Heart left ventricle (tissue), 16 donors: Measurements from ENCODE around the gene ZNF285. TPM values are rescaled to one million over a fixed set of nuclear protein-coding genes. Genes with fewer than 3 reads are reported as not detected.
"Not testable (repeated sequence)": the region's sequence is repeated elsewhere in the genome, so short reads cannot be mapped to it uniquely, and the experiment has no call there.

Source experiments
- ATAC-seq, 4 donors: fragments of 200-7000 bp; cut with Tn5 transposase; one replicate each; pipeline ENCODE4 v1.9.1; 2020 to 2022; ENCODE audit warnings: moderate library complexity in 4 of 4, mild to moderate bottlenecking in 3 of 4, moderate number of reproducible peaks in 1 of 4
- DNase-seq, 5 donors: peaks; one replicate each; pipeline ENCODE4 v3.0.0-alpha.2; 2020
- H3K27ac ChIP-seq, 12 donors: fragments of 200-600 bp; sonication (generic) in 4 of 12; one replicate each; pipeline versions ENCODE4 v1.5.0 to v1.8.0; 2016 to 2022; ENCODE audit warnings: mild to moderate bottlenecking in 2 of 12
- H3K27me3 ChIP-seq, 9 donors: fragments of 200-600 bp; sonication (generic) in 2 of 9; one replicate each; pipeline versions ENCODE4 v1.5.1 to v1.8.0; 2016 to 2022; ENCODE audit warnings: mild to moderate bottlenecking in 3 of 9
- H3K36me3 ChIP-seq, 9 donors: fragments of 200-600 bp; sonication (generic) in 2 of 9; one replicate each; pipeline versions ENCODE4 v1.5.0 to v1.8.0; 2018 to 2022; ENCODE audit warnings: mild to moderate bottlenecking in 2 of 9
- H3K4me1 ChIP-seq, 12 donors: fragments of 200-600 bp; sonication (generic) in 4 of 12; one replicate each; pipeline versions ENCODE4 v1.5.0 to v1.8.0; 2016 to 2022; ENCODE audit warnings: mild to moderate bottlenecking in 3 of 12
- H3K4me3 ChIP-seq, 12 donors: fragments of 200-600 bp; sonication (generic) in 4 of 12; one replicate each; pipeline versions ENCODE4 v1.5.0 to v1.8.0; 2017 to 2022; ENCODE audit warnings: mild to moderate bottlenecking in 9 of 12, moderate library complexity in 4 of 12
- H3K9me3 ChIP-seq, 12 donors: fragments of 200-600 bp; sonication (generic) in 4 of 12; one replicate each; pipeline versions ENCODE4 v1.5.0 to v1.8.0; 2016 to 2022; ENCODE audit warnings: mild to moderate bottlenecking in 1 of 12
- POLR2A ChIP-seq, 2 donors: fragments of 450-650 bp; IDR thresholded peaks; one replicate each; pipeline ENCODE4 v1.6.1; 2017; ENCODE audit warnings: antibody characterized with exemption in 2 of 2, mild to moderate bottlenecking in 2 of 2, moderate library complexity in 2 of 2
- WGBS, 4 donors: extraction: QIAGEN DNeasy Blood & Tissue Kit in 2 of 4; methylation state at CpG; one replicate each; pipeline versions ENCODE4 v1.1.5 to v1.1.7; 2013 to 2018; 5-methylcytosine and 5-hydroxymethylcytosine counted together
- intact Hi-C, 10 donors: fragments of 100-400 bp; cut with DNase I; formaldehyde crosslinking; loops; one replicate each; pipeline versions ENCODE4 v1.11.1 to v1.14.2; 2022
- polyA plus RNA-seq, 2 donors: library from polyadenylated mRNA; stranded (reverse); fragments of 200-250 nt; gene quantifications; one replicate each; pipeline ENCODE4 v1.2.3, GENCODE V29; 2013
- total RNA-seq, 9 donors: library from RNA; depleted of rRNA in 2 of 9; stranded (reverse); fragments of >200 nt in 2 of 9; fragmentation: NEBNext Ultra II Directional in 3 of 9; extraction: Animal tissue kit (Norgen Biotek cat#: 25700) in 3 of 9; gene quantifications; one replicate each; pipeline versions ENCODE4 v1.1.0 to v1.2.4, GENCODE V29; 2016 to 2023
- TF ChIP-seq, protein P1 (sequence below), 12 donors: fragments of 200-600 bp; sonication (generic) in 4 of 12; IDR thresholded peaks; one replicate each; pipeline versions ENCODE4 v1.5.0 to v1.8.0; 2018 to 2022; ENCODE audit warnings: antibody characterized with exemption in 12 of 12, mild to moderate bottlenecking in 5 of 12
- donor health status: ischemic (EF 13 %, LVEDD 7.1; RV severe dilation, severe dysfunction).
- donor health status: healthy with polysubstance abuse.
- donor health status: DM: no; HTN: yes; CAD: no.
- donor health status: DM: no; HTN: no; CAD: no.
- donor health status: ischemic (EF 25% LVEDD 6.9; RV normal size, moderate dysfunction).
- donor health status: ischemic (EF 25% LVEDD 5.7; RV mildly dilated, moderate dysfunction).
- donor health status: healthy.
- donor health status: DM: yes; HTN: yes; CAD: no.
- donor health status: ischemic (EF 35%, LVEDD 5.7; RV mildly dilated, moderate dysfunction).
- donor health status: nonischemic (EF 11% LVEDD 7.7; RV severe dilation, severe dysfunction).
- donor health status: DM: yes; HTN: yes; CAD: no.
- donor health status: PGD.
- donor health status: ischemic (EF 29% LVEDD 5.4; RV normal size, mild dysfunction).
- donor health status: nonischemic (EF 23%, LVEDD 6.1; RV moderate dilation, normal function).

ZNF285 gene
- total and polyA plus RNA-seq, 11 donors: 2.0 to 6.7 (median 3.7) TPM

DNA sequence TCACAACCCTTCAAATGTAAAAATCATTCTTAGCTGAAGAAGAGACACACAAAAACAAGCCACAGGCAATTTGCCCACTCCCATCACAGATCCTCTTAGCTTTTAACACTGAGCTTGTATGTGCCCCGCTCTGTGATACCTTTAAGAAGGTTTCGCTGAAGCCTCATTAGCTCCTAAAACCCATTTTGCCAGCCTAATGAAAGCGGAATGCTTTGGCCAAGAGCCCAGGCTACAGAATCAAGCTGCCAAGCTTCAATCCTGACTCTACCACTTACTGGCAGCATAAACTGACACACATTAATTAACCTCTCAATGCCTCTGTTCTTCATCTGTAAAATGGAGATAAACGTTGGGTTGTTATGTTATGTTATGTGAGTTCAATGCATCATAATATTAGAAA is 55.4 kb downstream of the ZNF285 start:
- Histone ChIP-seq H3K27me3 (no peaks in the 10 kb centered on the region), H3K27ac (no peak overlapping the region), H3K4me1 (peaks cover 0 to 10% (median 0%) of the 10 kb centered on the region in 12 donors), H3K9me3 (peaks cover 0 to 95% (median 27%) of the 10 kb centered on the region in 12 donors), H3K36me3 (peaks cover 0 to 28% (median 2%) of the 10 kb centered on the region in 9 donors), H3K4me3 (no peak overlapping the region)
- no peak for TF ChIP-seq POLR2A (IDR thresholded peaks at IDR 0.05)
- TF ChIP-seq, protein P1, sequence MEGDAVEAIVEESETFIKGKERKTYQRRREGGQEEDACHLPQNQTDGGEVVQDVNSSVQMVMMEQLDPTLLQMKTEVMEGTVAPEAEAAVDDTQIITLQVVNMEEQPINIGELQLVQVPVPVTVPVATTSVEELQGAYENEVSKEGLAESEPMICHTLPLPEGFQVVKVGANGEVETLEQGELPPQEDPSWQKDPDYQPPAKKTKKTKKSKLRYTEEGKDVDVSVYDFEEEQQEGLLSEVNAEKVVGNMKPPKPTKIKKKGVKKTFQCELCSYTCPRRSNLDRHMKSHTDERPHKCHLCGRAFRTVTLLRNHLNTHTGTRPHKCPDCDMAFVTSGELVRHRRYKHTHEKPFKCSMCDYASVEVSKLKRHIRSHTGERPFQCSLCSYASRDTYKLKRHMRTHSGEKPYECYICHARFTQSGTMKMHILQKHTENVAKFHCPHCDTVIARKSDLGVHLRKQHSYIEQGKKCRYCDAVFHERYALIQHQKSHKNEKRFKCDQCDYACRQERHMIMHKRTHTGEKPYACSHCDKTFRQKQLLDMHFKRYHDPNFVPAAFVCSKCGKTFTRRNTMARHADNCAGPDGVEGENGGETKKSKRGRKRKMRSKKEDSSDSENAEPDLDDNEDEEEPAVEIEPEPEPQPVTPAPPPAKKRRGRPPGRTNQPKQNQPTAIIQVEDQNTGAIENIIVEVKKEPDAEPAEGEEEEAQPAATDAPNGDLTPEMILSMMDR (IDR thresholded peaks at IDR 0.05): no peak
- intact Hi-C loops: loop anchor here in 1 of 10 donors (5.0 kb wide), 1 partner anchor 39 kb away; the partner anchor contains the start of gene ZNF235
- peak in 1 of 4 donors; percentile 20 for ATAC-seq
- DNase-seq: no peak
- 54 to 65% (median 58%) methylated on average over 4 of the region's 4 CpGs for WGBS, 4 donors

DNA sequence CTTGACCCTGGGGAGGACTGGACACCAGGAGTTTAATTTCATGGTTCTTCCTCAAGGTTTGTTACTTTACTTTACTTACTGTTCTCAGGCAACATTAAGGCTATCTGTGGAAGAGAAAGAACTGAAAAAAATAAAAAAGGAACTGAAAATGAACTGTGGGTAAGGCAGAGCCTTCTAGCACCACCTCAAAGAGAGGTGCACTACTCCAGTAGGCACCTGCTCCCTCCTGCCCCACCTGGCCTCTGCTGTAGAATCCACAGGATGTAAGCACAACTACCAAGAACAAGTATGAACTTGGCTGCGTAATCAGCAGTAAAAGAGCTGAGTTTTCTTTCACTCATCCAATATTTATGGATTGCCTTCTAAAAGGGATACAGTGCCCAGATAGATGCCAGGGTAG is 57.2 kb downstream of the ZNF285 start:
- peaks cover 0 to 84% (median 18%) of the 10 kb centered on the region in 12 donors for H3K9me3 ChIP-seq
- H3K27me3 ChIP-seq: no peaks in the 10 kb centered on the region
- no peak for TF ChIP-seq POLR2A (IDR thresholded peaks at IDR 0.05)
- TF ChIP-seq, protein P1 (IDR thresholded peaks at IDR 0.05): no peak
- H3K4me1 ChIP-seq: peaks cover 0 to 10% (median 0%) of the 10 kb centered on the region in 12 donors
- no peak overlapping the region for H3K4me3 ChIP-seq
- H3K36me3 ChIP-seq: peaks cover 0 to 44% (median 11%) of the 10 kb centered on the region in 9 donors
- WGBS, 4 donors: 43 to 65% (median 49%) methylated on average over 1 of the region's 1 CpG
- no peak for DNase-seq
- intact Hi-C loops: no loop called here
- no peak overlapping the region for H3K27ac ChIP-seq
- ATAC-seq: no peak

DNA sequence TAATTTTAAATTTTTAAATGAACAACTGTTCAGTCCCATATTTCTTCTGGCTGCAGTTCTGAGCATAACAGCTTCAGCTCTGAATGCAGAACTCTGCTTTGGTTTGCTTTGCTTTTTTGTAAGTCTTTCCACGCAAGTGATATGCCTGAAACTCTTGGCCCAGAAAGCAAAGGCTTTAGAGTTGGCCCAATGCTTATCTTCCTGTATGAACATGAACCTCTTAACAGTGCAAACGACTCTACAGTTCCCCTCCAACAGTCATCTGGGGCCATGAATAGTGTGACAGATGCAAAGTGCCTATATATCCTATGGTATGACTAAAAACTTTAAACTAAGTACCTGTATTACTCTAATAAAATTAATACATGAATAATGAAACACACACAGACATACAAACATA is 59.6 kb downstream of the ZNF285 start:
- no peak for TF ChIP-seq POLR2A (IDR thresholded peaks at IDR 0.05)
- TF ChIP-seq, protein P1 (IDR thresholded peaks at IDR 0.05): no peak
- peaks cover 0 to 70% (median 7%) of the 10 kb centered on the region in 12 donors for H3K9me3 ChIP-seq
- 43 to 57% (median 48%) methylated on average over 2 of the region's 2 CpGs for WGBS, 4 donors
- peaks cover 0 to 10% (median 0%) of the 10 kb centered on the region in 12 donors for H3K4me1 ChIP-seq
- no peak for DNase-seq
- no peaks in the 10 kb centered on the region for H3K27me3 ChIP-seq
- intact Hi-C loops: no loop called here
- no peak overlapping the region for H3K27ac ChIP-seq
- peak in 1 of 4 donors; percentile 50 for ATAC-seq
- H3K36me3 ChIP-seq: peaks cover 0 to 66% (median 30%) of the 10 kb centered on the region in 9 donors
- no peak overlapping the region for H3K4me3 ChIP-seq

DNA sequence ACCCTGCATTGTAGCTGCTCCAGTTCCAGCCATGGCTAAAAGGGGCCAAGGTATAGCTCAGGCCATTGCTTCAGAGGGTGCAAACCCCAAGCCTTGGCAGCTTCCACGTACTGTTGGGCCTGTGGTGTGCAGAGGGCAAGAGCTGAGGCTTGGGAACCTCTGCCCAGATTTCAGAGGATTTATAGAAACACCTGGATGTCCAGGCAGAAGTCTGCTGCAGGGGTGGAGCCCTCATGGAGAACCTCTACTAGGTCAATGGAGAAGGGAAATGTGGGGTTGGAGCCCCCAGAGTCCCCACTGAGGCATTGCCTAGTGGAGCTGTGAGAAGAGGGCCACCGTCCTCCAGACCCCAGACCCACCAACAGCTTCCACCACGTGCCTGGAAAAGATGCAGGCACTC is 66.8 kb downstream of the ZNF285 start:
- DNase-seq, intact Hi-C loops, H3K4me3 ChIP-seq, H3K27ac ChIP-seq, H3K4me1 ChIP-seq, H3K27me3 ChIP-seq, ATAC-seq: not testable (repeated sequence)
- Histone ChIP-seq H3K9me3 (peaks cover 0 to 74% (median 26%) of the 10 kb centered on the region in 12 donors), H3K36me3 (peaks cover 17 to 97% (median 86%) of the 10 kb centered on the region in 9 donors)
- 50 to 82% (median 73%) methylated on average over 2 to 3 of the region's 3 CpGs for WGBS, 4 donors

Other genes starting within 250 kb of the ZNF285 start
- 10 to 100 TPM; 12.2 to 29.2 (median 21.1) TPM for gene ZNF226, start 236.5 kb downstream of the ZNF285 start, total RNA-seq
- 10 to 100 TPM; 18.9 to 20.1 TPM for gene ZNF226, start 236.5 kb downstream of the ZNF285 start, polyA plus RNA-seq
- 10 to 100 TPM in 6 of 9 donors, 1 to 10 TPM in 3; 4.7 to 20.5 (median 11.0) TPM for gene ZNF227, start 189.1 kb downstream of the ZNF285 start, total RNA-seq
- gene ZNF227, start 189.1 kb downstream of the ZNF285 start, polyA plus RNA-seq: 1 to 10 TPM; 4.4 to 5.9 TPM
- 1 to 10 TPM; 3.6 to 9.6 (median 5.2) TPM for gene ZNF233, start 141.7 kb downstream of the ZNF285 start, total RNA-seq
- 1 to 10 TPM; 1.5 to 3.8 TPM for gene ZNF233, start 141.7 kb downstream of the ZNF285 start, polyA plus RNA-seq
- gene ZNF235, start 96.6 kb downstream of the ZNF285 start, total RNA-seq: 1 to 10 TPM; 1.9 to 6.3 (median 4.1) TPM
- gene ZNF235, start 96.6 kb downstream of the ZNF285 start, polyA plus RNA-seq: 1 to 10 TPM; 1.7 to 3.3 TPM
- gene ZNF112, start 44.9 kb downstream of the ZNF285 start, total RNA-seq: 1 to 10 TPM; 3.1 to 9.0 (median 5.5) TPM
- gene ZNF112, start 44.9 kb downstream of the ZNF285 start, polyA plus RNA-seq: 1 to 10 TPM; 1.7 to 2.2 TPM
- gene ZNF229, start 46.9 kb upstream of the ZNF285 start, total RNA-seq: 10 to 100 TPM in 1 of 9 donors, 1 to 10 TPM in 8; 5.6 to 11.1 (median 6.7) TPM
- gene ZNF229, start 46.9 kb upstream of the ZNF285 start, polyA plus RNA-seq: 1 to 10 TPM; 2.5 to 6.1 TPM
- gene ZNF180, start 98.9 kb upstream of the ZNF285 start, total RNA-seq: 10 to 100 TPM in 1 of 9 donors, 1 to 10 TPM in 8; 3.5 to 14.2 (median 4.5) TPM
- 1 to 10 TPM; 2.0 to 5.0 TPM for gene ZNF180, start 98.9 kb upstream of the ZNF285 start, polyA plus RNA-seq
- gene CEACAM20, start 128.1 kb upstream of the ZNF285 start, total RNA-seq: not detected
- not detected for gene CEACAM20, start 128.1 kb upstream of the ZNF285 start, polyA plus RNA-seq
- 1 to 10 TPM in 1 of 9 donors, under 1 TPM in 1, not detected in 7; 0.21 to 3.5 TPM for gene IGSF23, start 212.0 kb upstream of the ZNF285 start, total RNA-seq
- gene IGSF23, start 212.0 kb upstream of the ZNF285 start, polyA plus RNA-seq: under 1 TPM in 1 of 2 donors, not detected in 1; 0.83 TPM
- 100 to 1,000 TPM in 2 of 9 donors, 10 to 100 TPM in 7; 33.7 to 140 (median 49.1) TPM for gene PVR, start 242.3 kb upstream of the ZNF285 start, total RNA-seq
- gene PVR, start 242.3 kb upstream of the ZNF285 start, polyA plus RNA-seq: 100 to 1,000 TPM in 1 of 2 donors, 10 to 100 TPM in 1; 34.1 to 143 TPM